HepG2 (cell line): ENCODE measurements around the gene THSD8. TPM values are rescaled to one million over a fixed set of nuclear protein-coding genes. Genes with fewer than 3 reads are reported as not detected.
A peak's percentile ranks its signal among the peaks of the same experiment; 100 is the strongest.

Experiments
- ATF6 ChIP-seq: sonication (generic); formaldehyde crosslinking; conservative IDR thresholded peaks from 2 replicates; pipeline ENCODE4 v1.4.0; 2020; ENCODE audit warnings: missing genetic modification reagents
- EP300 ChIP-seq, 3 experiments: sonication (generic) in 1 of 3; formaldehyde crosslinking in 1 of 3; IDR thresholded peaks; 2 replicates each; pipeline versions ENCODE4 v1.5.1 to v1.6.1; 2011 to 2020; ENCODE audit warnings: low read depth in 2 of 3, low read length in 2 of 3, borderline replicate concordance in 1 of 3, improper control_type of control experiment in 1 of 3, mild to moderate bottlenecking in 1 of 3, missing genetic modification reagents in 1 of 3, moderate library complexity in 1 of 3
- GPBP1L1 ChIP-seq: sonication (generic); formaldehyde crosslinking; IDR thresholded peaks from 2 replicates; pipeline ENCODE4 v1.5.0; 2020; ENCODE audit warnings: mild to moderate bottlenecking, missing genetic modification reagents
- HNF4G ChIP-seq, 2 experiments: sonication (generic) in 1 of 2; formaldehyde crosslinking in 1 of 2; IDR thresholded peaks; 2 replicates each; pipeline versions ENCODE4 v1.4.0 to v1.6.1; 2011 to 2020; ENCODE audit warnings: borderline replicate concordance in 2 of 2, low read depth in 2 of 2, mild to moderate bottlenecking in 2 of 2, low read length in 1 of 2, missing genetic modification reagents in 1 of 2, moderate library complexity in 1 of 2
- NCOA1 ChIP-seq: sonication (generic); formaldehyde crosslinking; IDR thresholded peaks from 2 replicates; pipeline ENCODE4 v1.9.0; 2021; ENCODE audit warnings: missing genetic modification reagents
- NFKBIZ ChIP-seq: IDR thresholded peaks from 2 replicates; pipeline ENCODE4 v1.6.1; 2018; ENCODE audit warnings: missing genetic modification reagents, missing compliant biosample characterization
- PAXIP1 ChIP-seq: sonication (generic); formaldehyde crosslinking; conservative IDR thresholded peaks from 2 replicates; pipeline ENCODE4 v1.4.0; 2020; ENCODE audit warnings: mild to moderate bottlenecking, missing genetic modification reagents, moderate library complexity
- RNF219 ChIP-seq: sonication (generic); formaldehyde crosslinking; IDR thresholded peaks from 2 replicates; pipeline ENCODE4 v1.5.0; 2020; ENCODE audit warnings: mild to moderate bottlenecking, missing genetic modification reagents
- SUZ12 ChIP-seq: fragments of 150-350 bp; IDR thresholded peaks from 2 replicates; pipeline ENCODE4 v1.6.1; 2014; ENCODE audit warnings: low read depth, low read length
- ZBTB4 ChIP-seq: sonication (generic); formaldehyde crosslinking; IDR thresholded peaks from 2 replicates; pipeline ENCODE4 v1.4.0; 2020; ENCODE audit warnings: missing genetic modification reagents, mild to moderate bottlenecking, borderline replicate concordance
- ZNF331 ChIP-seq: sonication (generic); formaldehyde crosslinking; IDR thresholded peaks from 2 replicates; pipeline ENCODE4 v1.4.0; 2020; ENCODE audit warnings: missing genetic modification reagents
- ZNF749 ChIP-seq: sonication (generic); formaldehyde crosslinking; IDR thresholded peaks from 2 replicates; pipeline ENCODE4 v1.8.0; 2022; ENCODE audit warnings: mild to moderate bottlenecking, missing genetic modification reagents, moderate library complexity, borderline replicate concordance
- ZSCAN20 ChIP-seq: sonication (generic); formaldehyde crosslinking; IDR thresholded peaks from 2 replicates; pipeline ENCODE4 v1.4.0; 2020; ENCODE audit warnings: missing genetic modification reagents, mild to moderate bottlenecking, borderline replicate concordance
- polyA plus RNA-seq, 8 experiments: library from polyadenylated mRNA; depleted of rRNA in 3 of 8; stranded (reverse) in 7 of 8; unstranded in 1 of 8; fragments of >200 nt; fragmentation: Illumina TruSeq in 4 of 8; extraction: Trizol in 4 of 8; gene quantifications; 2 replicates each; pipeline versions ENCODE4 v1.2.1 to v1.2.3, GENCODE V29; 2011 to 2016; ENCODE audit warnings: low read depth in 4 of 8, missing spikeins in 1 of 8, mixed read lengths in 1 of 8; ENCODE audit not compliant: insufficient read depth in 1 of 8
- total RNA-seq, 5 experiments: library from RNA; depleted of rRNA; stranded (reverse); fragments of >200 nt; fragmentation: Illumina TruSeq; extraction: Trizol; gene quantifications; 2 replicates each; pipeline ENCODE4 v1.2.3, GENCODE V29; 2016; ENCODE audit warnings: low read depth in 1 of 5

Gene THSD8
- total and polyA plus RNA-seq, 2 of the 13 experiments (the other 11 are each of a cell fraction or from before 2014, with no cell fraction given), result 4.8 to 14.9 TPM

GRCh38 chr19:12792051-12792852 is 9.6 kb upstream of the THSD8 start (continued):
- no peak for TF ChIP-seq PAXIP1 (CRISPR knock-in tag)
- no peak for TF ChIP-seq ATF6 (CRISPR knock-in tag)
- TF ChIP-seq ZNF749 (CRISPR knock-in tag), result peak; percentile 69
- TF ChIP-seq RNF219 (CRISPR knock-in tag), result no peak; the same call in 1 of the 2 replicates
- TF ChIP-seq ZBTB4, result no peak
- TF ChIP-seq SUZ12, result no peak
- TF ChIP-seq ZNF331 (CRISPR knock-in tag), result 0 out of 2 replicates have a peak, but pooled peaks have one; percentile 9
- no peak for TF ChIP-seq NFKBIZ (CRISPR knock-in tag)
- TF ChIP-seq GPBP1L1 (CRISPR knock-in tag), result no peak
- TF ChIP-seq NCOA1 (CRISPR knock-in tag), result no peak
- TF ChIP-seq ZSCAN20 (CRISPR knock-in tag), result no peak
- no peak for TF ChIP-seq EP300 (IDR thresholded peaks at IDR 0.05; ENCODE audit: low read depth in 2 of 2, low read length in 2 of 2)
- TF ChIP-seq EP300 (CRISPR knock-in tag; IDR thresholded peaks at IDR 0.05; ENCODE audit: borderline replicate concordance), result no peak
- no peak for TF ChIP-seq HNF4G (IDR thresholded peaks at IDR 0.05; ENCODE audit: borderline replicate concordance, low read depth, low read length)
- TF ChIP-seq HNF4G (CRISPR knock-in tag; IDR thresholded peaks at IDR 0.05; ENCODE audit: borderline replicate concordance, low read depth), result no peak
